Activated CD8-positive, alpha-beta T cell treated with anti-CD3 and anti-CD28 coated beads for 36 hours (primary cell): Measurements from ENCODE around the gene C1QTNF6. TPM values are rescaled to one million over a fixed set of nuclear protein-coding genes. Genes with fewer than 3 reads are reported as not detected.

Experiments
- ATAC-seq: fragments of 200-7000 bp; cut with Tn5 transposase; one replicate; pipeline ENCODE4 v1.10.0; 2021; ENCODE audit warnings: mild to moderate bottlenecking, moderate library complexity
- CTCF ChIA-PET: fragments of 350-600 bp; sonication (Branson Sonifier 250); formaldehyde crosslinking; loops from one replicate; lab custom pipeline; 2021; ENCODE audit warnings: antibody characterized with exemption; lab: Charles Lee
- POLR2A ChIA-PET: fragments of 350-600 bp; sonication (Branson Sonifier 250); formaldehyde crosslinking; loops from one replicate; lab custom pipeline; 2021; ENCODE audit warnings: antibody characterized with exemption; lab: Charles Lee
- DNase-seq: peaks from one replicate; pipeline ENCODE4 v3.0.0-alpha.2; 2020
- H3K27ac Mint-ChIP-seq: one replicate; pipeline ENCODE4 v1.8.0; 2021; ENCODE audit warnings: mild to moderate bottlenecking, mixed read lengths
- H3K27me3 Mint-ChIP-seq: one replicate; pipeline ENCODE4 v1.8.0; 2021; ENCODE audit warnings: mixed read lengths
- H3K36me3 Mint-ChIP-seq: one replicate; pipeline ENCODE4 v1.8.0; 2021; ENCODE audit warnings: low read depth, mixed read lengths
- H3K4me1 Mint-ChIP-seq: one replicate; pipeline ENCODE4 v1.8.0; 2021; ENCODE audit warnings: low read depth, mixed read lengths
- H3K4me3 Mint-ChIP-seq: one replicate; pipeline ENCODE4 v1.8.0; 2021; ENCODE audit warnings: mild to moderate bottlenecking, moderate library complexity, mixed read lengths
- H3K9me3 Mint-ChIP-seq: one replicate; pipeline ENCODE4 v1.8.0; 2021; ENCODE audit warnings: mixed read lengths
- intact Hi-C: fragments of 100-400 bp; cut with micrococcal nuclease; formaldehyde crosslinking; loops from one replicate; pipeline ENCODE4 v1.10.0; 2022
- total RNA-seq, 2 experiments: library from RNA; stranded (reverse); gene quantifications; one replicate each; pipeline ENCODE4 v1.2.3, GENCODE V29; 2021
- TF ChIP-seq, protein P1 (sequence below): fragments of 200-600 bp; IDR thresholded peaks from one replicate; pipeline ENCODE4 v1.8.0; 2022; ENCODE audit warnings: antibody characterized with exemption, mild to moderate bottlenecking

Gene C1QTNF6
- total RNA-seq, 2 experiments from 2014 or later: 6.4 TPM

DNA sequence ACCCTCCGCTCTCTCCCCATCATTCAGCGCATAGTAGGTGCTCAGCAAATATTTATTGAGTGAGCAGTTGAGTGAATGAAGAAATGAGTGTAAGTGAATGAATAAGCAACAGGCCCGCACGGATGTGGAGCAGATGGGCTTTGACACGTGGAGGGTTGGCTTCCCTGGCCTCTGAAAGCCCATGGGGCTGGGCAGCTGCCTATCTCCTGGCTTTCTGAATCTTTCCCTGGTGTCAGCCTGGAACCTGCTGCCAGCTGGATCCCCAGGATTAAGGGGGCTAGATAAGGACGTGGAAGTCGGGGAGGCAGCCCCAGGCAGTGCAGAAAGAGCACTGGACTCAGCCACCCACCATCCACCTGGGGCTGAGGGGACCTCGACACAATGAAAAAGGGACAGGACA lies 50.9 kb downstream of the C1QTNF6 start:
- intact Hi-C loops: no loop called here
- TF ChIP-seq, protein P1, sequence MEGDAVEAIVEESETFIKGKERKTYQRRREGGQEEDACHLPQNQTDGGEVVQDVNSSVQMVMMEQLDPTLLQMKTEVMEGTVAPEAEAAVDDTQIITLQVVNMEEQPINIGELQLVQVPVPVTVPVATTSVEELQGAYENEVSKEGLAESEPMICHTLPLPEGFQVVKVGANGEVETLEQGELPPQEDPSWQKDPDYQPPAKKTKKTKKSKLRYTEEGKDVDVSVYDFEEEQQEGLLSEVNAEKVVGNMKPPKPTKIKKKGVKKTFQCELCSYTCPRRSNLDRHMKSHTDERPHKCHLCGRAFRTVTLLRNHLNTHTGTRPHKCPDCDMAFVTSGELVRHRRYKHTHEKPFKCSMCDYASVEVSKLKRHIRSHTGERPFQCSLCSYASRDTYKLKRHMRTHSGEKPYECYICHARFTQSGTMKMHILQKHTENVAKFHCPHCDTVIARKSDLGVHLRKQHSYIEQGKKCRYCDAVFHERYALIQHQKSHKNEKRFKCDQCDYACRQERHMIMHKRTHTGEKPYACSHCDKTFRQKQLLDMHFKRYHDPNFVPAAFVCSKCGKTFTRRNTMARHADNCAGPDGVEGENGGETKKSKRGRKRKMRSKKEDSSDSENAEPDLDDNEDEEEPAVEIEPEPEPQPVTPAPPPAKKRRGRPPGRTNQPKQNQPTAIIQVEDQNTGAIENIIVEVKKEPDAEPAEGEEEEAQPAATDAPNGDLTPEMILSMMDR: no peak
- ChIA-PET POLR2A (interaction anchor here (1.6 to 19.7 kb wide), 4 partner anchors 6 to 72 kb away, joined by 5 to 321 read pairs (median 168); partner anchors contain the start of gene IL2RB), CTCF (interaction anchor here (1.2 to 2.5 kb wide), 2 partner anchors 13 to 15 kb away, joined by 3 to 11 read pairs; no protein-coding TSS in a partner anchor)
- DNase-seq (no peak), ATAC-seq (no peak)
- Mint-ChIP-seq H3K4me3 (no peak overlapping the region), H3K36me3 (peaks cover 83% of the 10 kb centered on the region), H3K4me1 (peaks cover 63% of the 10 kb centered on the region), H3K27ac (peak overlapping the region; percentile 92), H3K27me3 (no peaks in the 10 kb centered on the region), H3K9me3 (no peaks in the 10 kb centered on the region)

DNA sequence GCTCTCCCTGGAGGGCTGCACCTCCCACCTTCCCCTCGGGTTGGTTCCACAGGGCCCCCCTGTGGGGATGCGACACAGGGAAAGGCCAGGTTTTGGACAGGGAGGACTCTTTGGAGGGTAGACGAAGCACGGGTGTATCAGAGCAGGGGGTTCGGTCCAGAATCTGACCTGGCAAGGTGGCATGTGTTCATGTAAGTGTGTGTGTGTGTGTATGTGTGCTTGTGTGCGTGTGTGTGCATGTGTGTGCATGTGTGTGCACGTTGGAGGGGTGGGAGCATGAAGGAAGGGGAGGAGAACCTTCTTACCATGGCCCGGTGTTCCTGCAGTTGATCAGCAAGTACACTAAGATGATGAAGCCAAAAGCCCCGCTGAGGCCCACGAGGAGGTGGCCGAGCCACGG lies 53.0 kb downstream of the C1QTNF6 start:
- H3K36me3 Mint-ChIP-seq: peaks cover 80% of the 10 kb centered on the region

DNA sequence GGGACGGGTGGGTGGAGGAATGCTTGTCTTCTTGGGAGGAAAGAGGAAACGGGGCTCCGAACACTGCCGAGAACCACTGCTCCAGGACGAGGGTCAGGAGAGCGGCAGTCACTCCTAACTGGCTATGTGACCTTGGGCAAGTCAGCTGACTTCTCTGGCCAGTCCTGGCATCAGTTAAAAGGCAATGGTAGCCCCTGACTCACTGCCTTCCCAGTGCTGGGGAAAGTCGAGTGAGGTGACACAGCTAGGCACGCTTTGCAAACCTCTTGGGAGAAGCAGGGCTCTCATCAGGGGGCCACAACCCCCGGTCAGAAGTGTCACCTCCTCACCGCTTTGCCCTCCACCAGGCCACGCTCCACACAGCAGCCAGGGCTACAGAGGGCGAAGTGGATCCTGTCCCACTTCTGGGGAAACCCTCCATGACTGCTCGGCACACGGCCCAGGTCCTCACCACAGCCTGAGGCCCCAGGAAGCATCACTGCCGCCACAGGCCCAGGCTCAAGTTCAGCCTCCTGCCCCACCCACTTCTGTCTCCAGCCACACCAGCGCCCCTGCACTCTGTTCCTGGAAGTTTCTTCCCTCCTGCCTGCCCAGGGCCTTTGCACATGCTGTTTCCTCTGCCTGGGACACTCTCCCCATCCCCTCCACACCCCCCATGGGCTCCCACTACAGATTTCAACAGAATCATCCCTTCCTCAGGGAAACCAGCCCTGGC lies 54.6 kb downstream of the C1QTNF6 start:
- Mint-ChIP-seq H3K27me3 (no peaks in the 10 kb centered on the region), H3K9me3 (no peaks in the 10 kb centered on the region), H3K4me3 (no peak overlapping the region), H3K36me3 (peaks cover 68% of the 10 kb centered on the region), H3K4me1 (peaks cover 34% of the 10 kb centered on the region), H3K27ac (peak overlapping the region; percentile 27)
- CTCF ChIA-PET: interaction anchor here (0.8 to 1.2 kb wide), 2 partner anchors 9 to 11 kb away, joined by 3 to 4 read pairs; no protein-coding TSS in a partner anchor
- POLR2A ChIA-PET: interaction anchor here (1.3 to 19.7 kb wide), 4 partner anchors 10 to 73 kb away, joined by 3 to 321 read pairs (median 17); partner anchors contain the start of gene IL2RB
- TF ChIP-seq, protein P1: no peak
- intact Hi-C loops: no loop called here
- DNase-seq (no peak), ATAC-seq (peak; percentile 21)

More for the DNA sequence above, 53.0 kb downstream of the C1QTNF6 start:
- H3K9me3 Mint-ChIP-seq: no peaks in the 10 kb centered on the region
- TF ChIP-seq, protein P1: no peak
- ChIA-PET POLR2A (interaction anchor here (1.3 to 19.7 kb wide), 3 partner anchors 8 to 12 kb away, joined by 4 to 321 read pairs (median 321); partner anchors contain the start of gene IL2RB), CTCF (interaction anchor here (1.2 to 1.6 kb wide), 2 partner anchors 8 to 10 kb away, joined by 4 read pairs; no protein-coding TSS in a partner anchor)
- DNase-seq (no peak), ATAC-seq (no peak)
- no peaks in the 10 kb centered on the region for H3K27me3 Mint-ChIP-seq
- no peak overlapping the region for H3K4me3 Mint-ChIP-seq
- intact Hi-C loops: no loop called here
- H3K27ac Mint-ChIP-seq: peak overlapping the region; percentile 42
- peaks cover 49% of the 10 kb centered on the region for H3K4me1 Mint-ChIP-seq

DNA sequence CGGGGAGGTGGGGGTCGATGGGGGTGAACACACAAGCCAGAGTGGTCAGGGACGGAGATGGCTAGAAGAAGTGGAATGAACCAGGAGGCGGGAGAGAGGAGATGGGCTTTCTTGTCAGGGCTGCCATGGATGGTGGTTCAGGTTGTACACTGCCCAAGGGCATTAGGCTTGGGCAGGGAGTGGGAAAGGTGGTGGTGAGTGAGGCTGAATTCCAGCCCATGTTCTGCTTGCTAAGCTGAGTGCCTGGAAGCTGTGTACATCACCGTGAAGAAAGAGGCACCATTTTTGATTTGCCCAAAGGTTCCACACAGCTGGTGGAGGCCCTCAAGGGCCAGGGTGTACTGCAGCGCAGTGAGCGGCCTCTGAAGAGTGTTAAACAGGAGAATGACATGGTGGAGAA lies 55.3 kb downstream of the C1QTNF6 start:
- H3K36me3 Mint-ChIP-seq: peaks cover 61% of the 10 kb centered on the region
- peaks cover 28% of the 10 kb centered on the region for H3K4me1 Mint-ChIP-seq
- H3K4me3 Mint-ChIP-seq: no peak overlapping the region
- intact Hi-C loops: no loop called here
- TF ChIP-seq, protein P1: no peak
- ATAC-seq (no peak), DNase-seq (no peak)
- ChIA-PET POLR2A (interaction anchor here (0.7 to 19.7 kb wide), 4 partner anchors 10 to 88 kb away, joined by 3 to 321 read pairs (median 16); partner anchors contain the start of gene IL2RB), CTCF (interaction anchor here (0.8 to 1.1 kb wide), 3 partner anchors 10 to 17 kb away, joined by 3 read pairs; partner anchors contain the start of gene IL2RB)
- no peaks in the 10 kb centered on the region for H3K27me3 Mint-ChIP-seq
- H3K9me3 Mint-ChIP-seq: no peaks in the 10 kb centered on the region
- peak overlapping the region; percentile 27 for H3K27ac Mint-ChIP-seq

Other genes with a start within 250 kb of the C1QTNF6 start
- gene TST, start 168.8 kb downstream of the C1QTNF6 start, total RNA-seq: 1 to 10 TPM; 1.2 to 1.8 TPM
- gene MPST, start 168.5 kb downstream of the C1QTNF6 start, total RNA-seq: 1 to 10 TPM; 8.5 to 9.1 TPM
- 10 to 100 TPM; 30.3 to 30.6 TPM for gene KCTD17, start 136.5 kb downstream of the C1QTNF6 start, total RNA-seq
- 10 to 100 TPM; 11.3 to 12.4 TPM for gene TMPRSS6, start 78.5 kb downstream of the C1QTNF6 start, total RNA-seq
- 100 to 1,000 TPM; 263 to 268 TPM for gene IL2RB, start 38.3 kb downstream of the C1QTNF6 start, total RNA-seq
- 1 to 10 TPM; 7.9 to 8.5 TPM for gene SSTR3, start 24.2 kb upstream of the C1QTNF6 start, total RNA-seq
- 100 to 1,000 TPM; 699 to 717 TPM for gene RAC2, start 56.0 kb upstream of the C1QTNF6 start, total RNA-seq
- gene CYTH4, start 94.3 kb upstream of the C1QTNF6 start, total RNA-seq: 10 to 100 TPM; 33.2 to 33.4 TPM
- gene ELFN2, start 239.2 kb upstream of the C1QTNF6 start, total RNA-seq: under 1 TPM; 0.51 to 0.52 TPM